Testis (tissue), 3 donors: Measurements from ENCODE around the gene RNF144B. TPM values are rescaled to one million over a fixed set of nuclear protein-coding genes. Genes with fewer than 3 reads are reported as not detected.
"Not testable (repeated sequence)": the region's sequence is repeated elsewhere in the genome, so short reads cannot be mapped to it uniquely, and the experiment has no call there.

Source experiments
- DNase-seq: peaks from one replicate; pipeline ENCODE4 v3.0.0-alpha.2; 2019
- H3K27ac ChIP-seq, 2 donors: fragments of 200-600 bp; sonication (generic); one replicate each; pipeline ENCODE4 v1.5.1; 2019
- H3K27me3 ChIP-seq: fragments of 200-600 bp; sonication (generic); one replicate; pipeline ENCODE4 v1.5.1; 2019
- H3K36me3 ChIP-seq: fragments of 200-600 bp; sonication (generic); one replicate; pipeline ENCODE4 v1.5.1; 2017; ENCODE audit warnings: low read depth; ENCODE audit errors: missing control alignments
- H3K4me1 ChIP-seq: fragments of 200-600 bp; sonication (generic); one replicate; pipeline ENCODE4 v1.5.1; 2019
- H3K4me3 ChIP-seq, 2 donors: fragments of 200-600 bp; sonication (generic); one replicate each; pipeline ENCODE4 v1.5.1; 2017 to 2019
- H3K9me3 ChIP-seq: fragments of 200-600 bp; sonication (generic); one replicate; pipeline ENCODE4 v1.5.1; 2017
- POLR2A ChIP-seq: fragments of 450-650 bp; IDR thresholded peaks from one replicate; pipeline ENCODE4 v1.6.1; 2017; ENCODE audit warnings: antibody characterized with exemption, mild to moderate bottlenecking, moderate library complexity
- WGBS, 2 donors: methylation state at CpG; one replicate each; pipeline ENCODE4 v1.1.5; 2018; 5-methylcytosine and 5-hydroxymethylcytosine counted together
- intact Hi-C: fragments of 100-400 bp; cut with DNase I; formaldehyde crosslinking; loops from one replicate; pipeline ENCODE4 v1.15.1; 2023; ENCODE audit warnings: low total_unique reads
- polyA plus RNA-seq: library from polyadenylated mRNA; stranded (reverse); fragments of 350-450 nt; fragmentation: Illumina TruSeq; extraction: RNeasy Lipid Tissue Mini Kit (QIAGEN cat#74804); gene quantifications from one replicate; pipeline ENCODE4 v1.2.3, GENCODE V29; 2014; ENCODE audit warnings: low read depth, low replicate concordance; ENCODE audit not compliant: insufficient read depth
- total RNA-seq, 2 donors: library from RNA; depleted of rRNA; stranded (reverse); fragments of >200 nt; gene quantifications; one replicate each; pipeline ENCODE4 v1.2.3, GENCODE V29; 2016
- TF ChIP-seq, protein P1 (sequence below), 3 experiments: fragments of 450-650 bp in 2 of 3; fragments of 200-600 bp in 1 of 3; sonication (generic) in 1 of 3; IDR thresholded peaks; one replicate each; pipeline ENCODE4 v1.5.1; 2016 to 2019; ENCODE audit warnings: antibody characterized with exemption in 3 of 3, mild to moderate bottlenecking in 2 of 3, moderate library complexity in 1 of 3

The RNF144B gene
- total and polyA plus RNA-seq, 3 donors from 2014 or later: 6.1 to 6.3 (median 6.1) TPM

DNA sequence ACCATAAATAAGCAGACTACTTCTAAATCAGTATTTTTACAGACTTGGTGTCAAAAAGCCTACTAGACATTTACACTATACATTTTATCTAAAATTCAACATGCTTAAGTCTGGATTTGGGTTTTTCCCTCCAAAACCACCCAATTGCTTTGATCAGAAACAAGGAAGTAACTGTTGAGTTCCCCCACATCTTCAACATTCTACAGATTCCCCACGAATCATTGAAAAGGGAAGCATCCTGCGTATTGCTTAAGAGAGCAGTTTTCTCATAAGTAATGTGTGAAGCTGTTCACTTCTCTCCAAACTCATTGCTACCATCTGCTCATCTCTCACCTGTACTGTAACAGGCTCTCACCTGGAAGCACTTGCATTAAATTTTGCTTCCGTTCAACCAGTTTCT is 36.4 kb upstream of the RNF144B start:
- no peaks in the 10 kb centered on the region for H3K4me1 ChIP-seq
- H3K4me3 ChIP-seq: no peak overlapping the region
- 86 to 94% methylated on average over 3 of the region's 3 CpGs for WGBS, 2 donors
- no peaks in the 10 kb centered on the region for H3K27me3 ChIP-seq
- H3K36me3 ChIP-seq: no peaks in the 10 kb centered on the region
- no peaks in the 10 kb centered on the region for H3K9me3 ChIP-seq
- no peak for DNase-seq
- H3K27ac ChIP-seq: no peak overlapping the region
- no peak for TF ChIP-seq POLR2A
- TF ChIP-seq, protein P1, sequence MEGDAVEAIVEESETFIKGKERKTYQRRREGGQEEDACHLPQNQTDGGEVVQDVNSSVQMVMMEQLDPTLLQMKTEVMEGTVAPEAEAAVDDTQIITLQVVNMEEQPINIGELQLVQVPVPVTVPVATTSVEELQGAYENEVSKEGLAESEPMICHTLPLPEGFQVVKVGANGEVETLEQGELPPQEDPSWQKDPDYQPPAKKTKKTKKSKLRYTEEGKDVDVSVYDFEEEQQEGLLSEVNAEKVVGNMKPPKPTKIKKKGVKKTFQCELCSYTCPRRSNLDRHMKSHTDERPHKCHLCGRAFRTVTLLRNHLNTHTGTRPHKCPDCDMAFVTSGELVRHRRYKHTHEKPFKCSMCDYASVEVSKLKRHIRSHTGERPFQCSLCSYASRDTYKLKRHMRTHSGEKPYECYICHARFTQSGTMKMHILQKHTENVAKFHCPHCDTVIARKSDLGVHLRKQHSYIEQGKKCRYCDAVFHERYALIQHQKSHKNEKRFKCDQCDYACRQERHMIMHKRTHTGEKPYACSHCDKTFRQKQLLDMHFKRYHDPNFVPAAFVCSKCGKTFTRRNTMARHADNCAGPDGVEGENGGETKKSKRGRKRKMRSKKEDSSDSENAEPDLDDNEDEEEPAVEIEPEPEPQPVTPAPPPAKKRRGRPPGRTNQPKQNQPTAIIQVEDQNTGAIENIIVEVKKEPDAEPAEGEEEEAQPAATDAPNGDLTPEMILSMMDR (IDR thresholded peaks at IDR 0.05): no peak
- intact Hi-C loops: no loop called here

DNA sequence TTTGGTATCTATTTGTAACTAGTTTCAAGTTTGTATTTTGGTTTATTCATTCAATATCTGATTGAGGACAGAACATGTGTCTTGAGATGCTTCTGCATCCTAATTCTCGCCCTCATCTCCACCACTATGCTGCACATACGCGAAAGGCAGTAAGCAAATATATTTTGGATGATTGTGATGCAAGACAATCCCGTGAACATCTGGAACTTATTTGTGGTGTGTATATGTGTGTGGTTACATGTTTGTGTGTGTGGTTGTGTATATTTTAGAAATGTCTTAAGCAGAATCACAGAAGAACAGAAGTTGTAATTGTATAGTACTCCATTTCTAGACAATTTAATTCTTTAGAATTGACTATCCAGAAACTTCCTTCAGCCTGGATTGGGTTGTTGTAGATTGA is 35.1 kb upstream of the RNF144B start:
- no peak overlapping the region for H3K4me3 ChIP-seq

DNA sequence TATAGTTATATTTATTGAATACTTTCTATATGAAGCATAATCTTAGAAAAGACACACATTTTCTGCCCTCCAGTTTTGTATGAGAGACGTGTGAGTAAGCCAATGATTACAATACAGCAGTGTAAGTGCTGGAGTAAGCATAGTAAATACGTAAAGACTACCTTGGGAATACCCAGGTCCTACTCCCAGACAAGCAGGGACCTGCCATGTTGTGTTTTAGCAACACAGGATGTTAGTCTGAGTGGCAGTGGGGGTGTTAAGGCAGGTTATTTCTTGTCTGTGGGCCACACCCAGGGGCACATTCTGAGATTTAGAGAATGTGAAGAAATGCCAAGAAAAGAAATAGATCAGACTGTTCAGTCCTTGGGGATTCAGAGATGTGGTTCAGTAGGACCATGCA is 34.3 kb upstream of the RNF144B start:
- 80 to 95% methylated on average over 2 of the region's 2 CpGs for WGBS, 2 donors
- intact Hi-C loops: no loop called here
- Histone ChIP-seq H3K9me3 (no peaks in the 10 kb centered on the region), H3K27ac (no peak overlapping the region), H3K4me1 (no peaks in the 10 kb centered on the region), H3K27me3 (no peaks in the 10 kb centered on the region), H3K4me3 (no peak overlapping the region), H3K36me3 (no peaks in the 10 kb centered on the region)
- no peak for DNase-seq
- TF ChIP-seq, protein P1 (IDR thresholded peaks at IDR 0.05): no peak
- no peak for TF ChIP-seq POLR2A

More for the DNA sequence above, 35.1 kb upstream of the RNF144B start:
- Histone ChIP-seq H3K36me3 (no peaks in the 10 kb centered on the region), H3K4me1 (no peaks in the 10 kb centered on the region), H3K9me3 (no peaks in the 10 kb centered on the region), H3K27me3 (no peaks in the 10 kb centered on the region), H3K27ac (no peak overlapping the region)
- intact Hi-C loops: no loop called here
- no peak for DNase-seq
- TF ChIP-seq POLR2A: no peak
- TF ChIP-seq, protein P1 (IDR thresholded peaks at IDR 0.05): no peak
- WGBS, 2 donors: 92 to 96% methylated on average over 4 of the region's 4 CpGs

DNA sequence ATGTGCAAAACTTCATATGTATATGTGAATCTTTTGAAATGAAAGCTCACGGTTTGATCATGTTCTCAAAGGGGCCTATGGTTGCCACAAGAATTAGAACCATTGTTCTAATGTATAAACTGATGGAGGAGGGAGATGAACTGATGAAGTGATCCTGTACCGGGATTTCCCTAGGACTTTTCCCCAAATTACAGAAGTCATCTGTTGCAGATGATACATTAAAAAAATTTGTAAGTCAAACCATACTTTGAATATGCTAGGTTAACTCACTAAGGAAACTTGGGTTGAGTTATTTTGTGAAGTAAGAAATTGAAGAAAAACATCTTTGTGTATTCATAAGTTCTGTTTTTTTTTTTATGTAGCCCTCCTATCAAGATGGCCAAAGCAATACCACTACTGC is 33.9 kb upstream of the RNF144B start:
- intact Hi-C loops: no loop called here
- Histone ChIP-seq H3K36me3 (no peaks in the 10 kb centered on the region), H3K4me3 (no peak overlapping the region), H3K27ac (no peak overlapping the region), H3K4me1 (no peaks in the 10 kb centered on the region), H3K9me3 (no peaks in the 10 kb centered on the region), H3K27me3 (no peaks in the 10 kb centered on the region)
- 70 to 97% methylated on average over 2 of the region's 2 CpGs for WGBS, 2 donors
- no peak for DNase-seq
- TF ChIP-seq POLR2A: no peak
- TF ChIP-seq, protein P1 (IDR thresholded peaks at IDR 0.05): no peak

DNA sequence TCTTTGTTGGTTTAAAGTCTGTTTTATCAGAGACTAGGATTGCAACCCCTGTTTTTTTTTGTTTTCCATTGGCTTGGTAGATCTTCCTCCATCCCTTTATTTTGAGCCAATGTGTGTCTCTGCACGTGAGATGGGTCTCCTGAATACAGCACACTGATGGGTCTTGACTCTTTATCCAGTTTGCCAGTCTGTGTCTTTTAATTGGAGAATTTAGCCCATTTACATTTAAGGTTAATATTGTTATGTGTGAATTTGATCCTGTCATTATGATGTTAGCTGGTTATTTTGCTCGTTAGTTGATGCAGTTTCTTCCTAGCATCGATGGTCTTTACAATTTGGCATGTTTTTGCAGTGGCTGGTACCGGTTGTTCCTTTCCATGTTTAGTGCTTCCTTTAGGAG is 29.6 kb upstream of the RNF144B start:
- not testable (repeated sequence) for H3K27ac ChIP-seq, H3K36me3 ChIP-seq
- WGBS, 2 donors: 80 to 86% methylated on average over 4 of the region's 4 CpGs

More for the DNA sequence above, 29.6 kb upstream of the RNF144B start:
- DNase-seq, H3K27me3 ChIP-seq, H3K4me1 ChIP-seq, H3K4me3 ChIP-seq, H3K9me3 ChIP-seq, intact Hi-C loops: not testable (repeated sequence)
